Stimulated activated CD8-positive, alpha-beta memory T cell treated with anti-CD3 and anti-CD28 coated beads, Interleukin-4, amount 100 ng/mL, for 24 hours (primary cell): Measurements from ENCODE around the gene PDLIM7.

Experiments used
- DNase-seq: peaks from one replicate; pipeline ENCODE4 v3.0.0-alpha.2; 2020; ENCODE audit warnings: low read depth

PDLIM7 gene

GRCh38 chr5:177524941-177525655 lies 27.7 kb upstream of the PDLIM7 start:
- DNase-seq, result no peak

GRCh38 chr5:177524539-177524900 lies 27.1 kb upstream of the PDLIM7 start:
- no peak for DNase-seq

GRCh38 chr5:177523711-177524538 lies 26.5 kb upstream of the PDLIM7 start:
- DNase-seq, result no peak

- DNase-seq, result no peak
Observed at GRCh38 chr5:177520916-177521513, 23.6 kb upstream of the PDLIM7 start.

- no peak for DNase-seq
Observed at GRCh38 chr5:177520271-177520670, 22.9 kb upstream of the PDLIM7 start.

GRCh38 chr5:177519463-177520235 lies 22.2 kb upstream of the PDLIM7 start:
- no peak for DNase-seq

- peak; percentile 94 for DNase-seq
Observed at GRCh38 chr5:177516601-177517568, 19.5 kb upstream of the PDLIM7 start, which contains the start of gene DDX41. TSS of gene DDX41 (minus strand) at chr5:177516961. CDS start at chr5:177516945, 16 bp downstream.

GRCh38 chr5:177515580-177515979 lies 18.2 kb upstream of the PDLIM7 start:
- no peak for DNase-seq

GRCh38 chr5:177514541-177514940 lies 17.1 kb upstream of the PDLIM7 start:
- no peak for DNase-seq

- no peak for DNase-seq
Observed at GRCh38 chr5:177513500-177513899, 16.1 kb upstream of the PDLIM7 start.

GRCh38 chr5:177512736-177513380 lies 15.5 kb upstream of the PDLIM7 start:
- DNase-seq, result no peak

GRCh38 chr5:177511796-177512675 lies 14.6 kb upstream of the PDLIM7 start:
- no peak for DNase-seq

- no peak for DNase-seq
Observed at GRCh38 chr5:177511181-177511580, 13.8 kb upstream of the PDLIM7 start.

- no peak for DNase-seq
Observed at GRCh38 chr5:177510567-177511053, 13.2 kb upstream of the PDLIM7 start.

GRCh38 chr5:177509991-177510566 lies 12.7 kb upstream of the PDLIM7 start:
- DNase-seq, result no peak

GRCh38 chr5:177509381-177509951 lies 12.1 kb upstream of the PDLIM7 start, which contains the start of gene DOK3:
TSS of gene DOK3 (minus strand) at chr5:177509826. CDS start at chr5:177509540, 286 bp downstream.
- no peak for DNase-seq

- DNase-seq, result no peak
Observed at GRCh38 chr5:177508837-177509236, 11.4 kb upstream of the PDLIM7 start.

GRCh38 chr5:177508221-177508611 lies 10.8 kb upstream of the PDLIM7 start:
- no peak for DNase-seq
